ENCODE measurements around the gene RUSC2. TPM values are rescaled to one million over a fixed set of nuclear protein-coding genes. Genes with fewer than 3 reads are reported as not detected.

RUSC2 gene
- 10 to 100 TPM; 13.9 to 21.0 (median 17.1) TPM for polyA plus RNA-seq (ENCODE audit: insufficient read depth in 1 of 5, insufficient read length in 5 of 5, low replicate concordance in 1 of 5)
- long read RNA-seq, donor 1, partial matches to known transcripts, result 25 of 26 reads
- long read RNA-seq, donor 1, other reads (novel, unspliced or antisense), result 0 of 26 reads
- long read RNA-seq, donor 2, full-length matches to known transcripts, result 5 of 5 reads
- long read RNA-seq, donor 2, partial matches to known transcripts, result 0 of 5 reads
- long read RNA-seq, donor 2, other reads (novel, unspliced or antisense), result 0 of 5 reads
- long read RNA-seq, donor 3, partial matches to known transcripts, result 0 of 2 reads
- long read RNA-seq, donor 3, other reads (novel, unspliced or antisense), result 0 of 2 reads
- long read RNA-seq, donor 4, partial matches to known transcripts, result 5 of 8 reads
- long read RNA-seq, donor 4, other reads (novel, unspliced or antisense), result 0 of 8 reads
- long read RNA-seq, donor 5, partial matches to known transcripts, result 0 of 3 reads
- long read RNA-seq, donor 5, other reads (novel, unspliced or antisense), result 0 of 3 reads
- long read RNA-seq, donor 6, partial matches to known transcripts, result 14 of 16 reads
- long read RNA-seq, donor 6, other reads (novel, unspliced or antisense), result 0 of 16 reads
- long read RNA-seq, donor 7, partial matches to known transcripts, result 5 of 6 reads
- long read RNA-seq, donor 7, other reads (novel, unspliced or antisense), result 0 of 6 reads
- long read RNA-seq, donor 8, partial matches to known transcripts, result 0 of 2 reads
- long read RNA-seq, donor 8, other reads (novel, unspliced or antisense), result 0 of 2 reads

GRCh38 chr9:35489313-35490154, at the start of gene RUSC2:
TSS of gene RUSC2 (plus strand) at chr9:35490111. CDS start at chr9:35546522, 56,411 bp downstream.
- peak; percentile 90 for DNase-seq

DNA sequence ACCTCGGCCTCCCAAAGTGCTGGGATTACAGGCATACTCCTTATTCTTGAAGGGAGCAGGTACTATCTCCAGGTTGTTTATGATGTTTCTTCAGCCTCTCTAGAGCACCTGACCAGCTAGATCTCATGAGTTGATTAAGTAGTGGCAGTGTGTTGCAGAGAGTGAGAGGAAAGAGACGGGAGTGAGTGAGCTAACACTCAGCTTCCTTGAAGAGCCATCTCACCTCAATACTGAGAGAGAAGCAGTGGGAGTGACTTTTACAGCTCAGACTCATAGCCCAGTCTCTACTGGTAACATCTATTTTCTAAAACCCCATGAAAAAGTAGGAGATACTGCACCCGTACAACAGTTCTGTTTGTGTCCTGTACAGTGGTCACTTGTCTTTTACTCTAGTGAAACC, 43.9 kb upstream of the RUSC2 start:
- DNase-seq, result no peak

DNA sequence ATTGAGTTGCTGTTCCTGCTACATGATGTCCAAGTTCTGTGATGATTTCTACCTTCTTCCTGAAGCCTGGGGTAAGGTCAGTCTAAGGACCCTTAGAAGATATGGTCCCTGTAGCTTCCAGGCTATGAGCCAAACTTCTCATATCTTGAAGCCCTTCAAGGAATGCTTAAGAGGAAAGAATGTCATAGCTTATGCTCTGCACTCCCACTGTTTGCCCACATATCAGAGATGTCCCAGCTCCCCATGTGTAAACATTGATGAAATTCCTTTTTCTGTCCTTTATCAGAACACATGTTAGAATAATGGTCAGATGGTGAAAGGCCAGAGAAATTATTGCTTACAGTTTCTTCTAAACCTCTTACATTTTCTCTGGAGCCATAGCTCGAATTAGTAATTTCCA, 41.4 kb upstream of the RUSC2 start:
- DNase-seq, result no peak

GRCh38 chr9:35452481-35452880, 37.4 kb upstream of the RUSC2 start:
- no peak for DNase-seq

DNA sequence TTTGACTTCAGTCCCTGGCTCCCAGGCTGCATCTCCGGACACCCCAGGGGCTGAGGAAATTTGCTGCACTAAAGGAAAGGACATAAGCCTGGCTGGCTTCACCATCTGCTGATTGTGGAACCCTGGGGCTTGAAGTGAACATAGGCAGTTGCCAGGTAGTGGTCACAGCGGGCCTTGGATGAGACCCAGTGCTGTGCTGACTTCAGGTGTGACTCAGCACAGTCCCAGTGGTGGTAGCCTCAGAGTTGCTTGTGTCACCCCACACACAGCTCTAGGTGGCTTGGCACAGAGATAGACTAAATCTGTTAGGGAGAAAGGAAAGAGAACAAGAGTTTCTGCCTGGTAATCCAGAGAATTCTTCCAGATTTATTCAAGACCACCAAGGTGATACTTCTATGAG, 36.1 kb upstream of the RUSC2 start:
- no peak for DNase-seq

GRCh38 chr9:35464141-35465025, 25.5 kb upstream of the RUSC2 start:
- peak; percentile 54 to 58 for DNase-seq

- no peak for DNase-seq
Observed at GRCh38 chr9:35470340-35470739, 19.6 kb upstream of the RUSC2 start.

DNA sequence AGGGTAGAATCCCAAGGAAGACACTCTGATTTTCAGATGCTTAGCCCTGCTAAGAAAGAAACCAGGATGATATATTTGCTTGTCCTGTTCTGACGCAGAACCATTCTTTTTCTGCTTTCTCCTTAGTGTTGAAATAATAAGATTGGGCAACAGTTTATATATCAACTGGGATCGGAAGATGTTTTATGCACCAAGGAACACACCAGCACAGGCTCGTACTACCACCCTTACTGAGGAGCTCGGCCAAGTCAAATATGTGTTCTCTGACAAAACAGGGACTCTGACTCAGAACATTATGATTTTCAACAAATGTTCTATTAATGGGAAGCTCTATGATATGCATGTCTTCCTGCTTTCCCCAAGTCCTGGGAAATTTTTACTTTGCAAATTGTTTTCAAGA, 19.0 kb upstream of the RUSC2 start:
- peak in 1 of 2 donors; percentile 32 for DNase-seq

- no peak for DNase-seq
Observed at GRCh38 chr9:35476596-35476995, 13.3 kb upstream of the RUSC2 start.

GRCh38 chr9:35477211-35477855, 12.6 kb upstream of the RUSC2 start:
- DNase-seq, result peak; percentile 75 to 83

DNA sequence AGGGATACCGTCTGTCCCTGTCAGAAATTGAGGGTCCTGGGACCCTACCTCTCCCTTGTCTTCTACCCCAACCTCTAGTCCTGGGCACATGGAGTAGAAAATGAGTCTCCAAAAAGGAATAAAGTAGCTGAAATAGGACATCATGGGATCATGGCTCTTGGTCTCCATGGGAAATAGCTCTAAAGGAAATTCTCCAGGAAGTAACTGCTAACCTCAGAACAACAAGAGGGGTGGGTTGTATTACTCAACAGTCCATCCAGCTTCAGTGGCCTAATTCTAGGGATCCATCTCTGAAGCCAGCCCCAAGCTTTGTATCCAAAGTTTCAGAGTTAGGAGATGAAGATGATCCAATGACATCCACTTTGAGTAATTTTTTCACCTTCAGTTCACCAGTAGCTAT, 11.0 kb upstream of the RUSC2 start:
- no peak for DNase-seq

- no peak for DNase-seq
Observed at GRCh38 chr9:35481347-35481975, 8.4 kb upstream of the RUSC2 start.

DNA sequence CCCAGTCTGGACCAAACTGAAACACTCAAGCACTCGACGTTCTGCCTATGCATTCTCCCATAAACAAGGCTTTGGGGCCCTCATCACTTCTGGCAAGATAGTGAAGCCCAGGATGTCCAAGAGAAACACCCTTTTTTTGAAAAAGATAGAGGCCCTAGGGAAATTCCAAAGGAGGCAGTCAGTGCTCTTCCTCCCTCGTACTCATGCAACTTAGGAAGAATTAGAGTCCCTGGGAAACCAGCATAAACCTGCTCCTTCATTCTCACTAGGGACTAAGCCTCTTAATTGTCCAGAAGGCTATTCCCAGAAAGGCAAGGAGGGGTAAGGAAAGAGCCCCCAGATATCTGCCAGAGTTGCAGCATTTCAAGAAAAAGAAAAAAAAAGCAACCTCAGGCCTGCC, 7.8 kb upstream of the RUSC2 start:
- no peak for DNase-seq

GRCh38 chr9:35484406-35484805, 5.5 kb upstream of the RUSC2 start:
- no peak for DNase-seq

DNA sequence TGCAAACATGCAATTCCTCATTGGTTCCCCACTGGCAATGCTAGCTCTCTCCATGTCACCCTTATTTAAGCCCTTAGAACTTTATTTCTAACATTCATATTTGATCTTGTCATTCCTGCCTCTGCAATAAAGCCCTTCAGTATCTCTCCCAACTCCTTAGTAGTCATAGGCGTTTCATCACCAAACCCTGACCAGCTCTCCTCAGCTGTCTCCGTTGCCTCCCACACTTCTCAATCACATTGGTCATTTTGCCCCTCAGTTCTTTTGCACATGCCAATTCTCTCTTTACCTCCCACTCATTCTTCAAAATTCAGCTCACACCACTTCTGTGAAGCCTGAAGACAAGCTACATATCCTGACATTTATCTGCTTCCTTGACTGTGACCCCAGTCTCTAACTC, 2.8 kb upstream of the RUSC2 start:
- no peak for DNase-seq

DNA sequence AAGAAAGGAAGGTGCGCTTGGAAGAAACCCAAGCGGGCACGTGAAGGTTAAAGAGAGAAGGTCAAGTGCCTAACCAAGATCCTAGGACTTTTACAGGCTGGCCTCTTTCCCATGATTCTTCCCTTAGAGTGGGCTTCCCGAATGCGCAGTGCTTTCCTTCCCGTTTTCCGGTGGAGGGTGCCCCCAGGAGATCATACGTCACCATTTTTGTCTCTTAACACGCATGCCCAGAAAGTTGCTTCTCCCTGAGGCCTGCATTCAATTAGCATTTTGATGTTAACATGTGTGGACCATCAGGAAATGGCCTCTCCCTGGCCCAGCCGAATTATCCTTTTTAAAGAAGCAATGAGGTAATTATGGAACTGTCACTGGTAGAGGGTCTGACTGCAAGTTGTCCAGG, 1.9 kb upstream of the RUSC2 start:
- DNase-seq, result no peak

DNA sequence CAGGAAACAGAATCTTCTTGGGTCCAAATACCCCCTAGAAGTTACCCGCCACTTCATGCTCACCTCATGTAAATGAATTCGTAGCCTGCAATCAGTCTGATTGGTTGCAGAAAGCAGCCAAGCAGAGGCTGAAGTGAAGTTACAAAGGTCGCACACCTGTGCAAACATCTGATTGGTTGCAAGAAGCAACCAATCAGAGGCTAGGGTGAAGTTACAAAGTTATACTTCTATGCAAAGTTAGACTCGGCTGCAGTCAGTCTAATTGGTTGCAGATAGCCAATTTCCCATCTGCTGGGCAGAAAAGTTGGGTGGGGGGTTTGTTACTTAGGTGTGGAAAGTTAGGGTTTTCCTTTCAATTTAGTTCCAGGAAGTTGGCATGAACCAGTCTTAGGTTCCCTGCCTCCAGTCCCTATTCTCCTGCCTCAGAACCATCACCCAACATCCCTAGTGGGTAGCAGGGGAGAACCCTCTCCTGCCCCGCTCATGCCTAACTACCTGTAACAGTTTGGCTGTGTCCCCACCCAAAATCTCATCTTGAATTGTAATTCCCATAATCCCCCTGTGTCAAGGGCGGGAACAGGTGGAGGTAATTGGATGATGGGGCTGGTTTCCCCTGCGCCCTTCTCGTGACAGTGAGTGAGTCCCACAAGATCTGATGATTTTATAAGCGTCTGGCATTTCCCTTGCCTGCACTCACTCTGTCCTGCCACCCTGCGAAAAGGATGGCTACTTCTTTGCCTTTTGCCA, 1.2 kb upstream of the RUSC2 start:
- DNase-seq, result no peak

DNA sequence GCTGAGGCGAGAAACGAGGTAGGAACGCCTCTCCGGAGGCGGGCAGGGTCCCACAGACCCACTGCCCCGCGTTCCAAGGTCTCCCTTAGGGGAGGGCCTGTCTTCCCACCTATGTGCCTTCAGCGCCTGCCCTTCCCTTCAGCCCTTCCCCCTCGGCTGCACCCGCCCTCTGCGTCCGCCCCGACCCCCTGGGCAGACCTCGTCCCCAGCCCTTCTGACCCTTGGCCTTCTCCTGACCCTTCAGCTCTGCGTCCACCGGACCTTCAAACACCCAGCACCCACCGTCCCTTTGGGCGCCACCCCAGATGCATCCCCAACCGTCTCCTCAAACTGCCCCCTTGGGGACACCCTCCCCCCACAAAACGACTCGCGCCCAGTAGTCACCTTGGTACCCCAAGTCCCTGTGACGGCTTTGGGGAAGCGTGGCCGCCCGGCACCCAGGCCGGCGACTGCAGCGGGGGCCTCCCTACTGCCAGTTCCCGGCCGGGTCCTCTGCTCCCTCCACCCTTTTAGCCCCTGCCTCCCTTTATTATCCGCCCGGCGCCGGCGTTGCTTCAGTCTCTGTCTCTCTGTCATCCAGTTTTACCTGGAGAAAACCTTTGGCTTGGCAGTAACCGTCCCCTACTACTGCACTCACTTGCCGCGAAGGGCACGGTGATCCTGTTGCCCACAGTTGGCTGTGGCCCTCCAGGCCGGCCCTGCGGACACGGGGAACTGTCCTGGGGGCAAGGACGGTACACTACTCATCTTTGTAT, 421 bp downstream of the RUSC2 start:
- peak; percentile 27 to 29 for DNase-seq

Measured in right lung (tissue), 10 donors.